Left ventricle myocardium inferior (tissue), 1 donor: ENCODE measurements around the gene MFAP2. TPM values are rescaled to one million over a fixed set of nuclear protein-coding genes. Genes with fewer than 3 reads are reported as not detected.

Experiments
- DNase-seq: peaks from one replicate; pipeline ENCODE4 v3.0.0-alpha.2; 2020
- H3K27ac ChIP-seq: fragments of 200-600 bp; replicated peaks from 2 replicates; pipeline ENCODE4 v1.8.0; 2021
- H3K27me3 ChIP-seq: fragments of 200-600 bp; 2 replicates; pipeline ENCODE4 v1.8.0; 2021; ENCODE audit warnings: low read depth
- H3K36me3 ChIP-seq: fragments of 200-600 bp; 2 replicates; pipeline ENCODE4 v1.8.0; 2021
- H3K4me1 ChIP-seq: fragments of 200-600 bp; 2 replicates; pipeline ENCODE4 v1.8.0; 2021
- H3K4me3 ChIP-seq: fragments of 200-600 bp; 2 replicates; pipeline ENCODE4 v1.8.0; 2021; ENCODE audit warnings: mild to moderate bottlenecking, moderate library complexity
- H3K9me3 ChIP-seq: fragments of 200-600 bp; replicated peaks from 2 replicates; pipeline ENCODE4 v1.8.0; 2021
- CTCF ChIP-seq: fragments of 200-600 bp; IDR thresholded peaks from 2 replicates; pipeline ENCODE4 v1.8.0; 2021; ENCODE audit warnings: antibody characterized with exemption, mild to moderate bottlenecking, borderline replicate concordance
- intact Hi-C: fragments of 100-400 bp; cut with micrococcal nuclease; formaldehyde crosslinking; loops from one replicate; pipeline ENCODE4 v1.11.0; 2022
- total RNA-seq: library from RNA; stranded (reverse); fragmentation: NEBNext Ultra II Directional; extraction: Animal tissue kit (Norgen Biotek cat#: 25700); gene quantifications from one replicate; pipeline ENCODE4 v1.2.1, GENCODE V29; 2021
- donor health status: DM: no; HTN: yes; CAD: no; lungs with severe emphysema.

MFAP2 gene
- total RNA-seq, 1 donor from 2014 or later = 3.0 TPM

GRCh38 chr1:16970132-16970910, 10.1 kb downstream of the MFAP2 start:
- H3K4me3 ChIP-seq = no peak overlapping the region
- no peak for TF ChIP-seq CTCF
- no peaks in the 10 kb centered on the region for H3K9me3 ChIP-seq
- H3K27ac ChIP-seq = no peak overlapping the region
- H3K4me1 ChIP-seq = peaks cover 17% of the 10 kb centered on the region
- no peak for DNase-seq
- H3K27me3 ChIP-seq = no peaks in the 10 kb centered on the region
- H3K36me3 ChIP-seq = peaks cover 18% of the 10 kb centered on the region
- intact Hi-C loops = no loop called here

- Histone ChIP-seq H3K36me3 (peaks cover 18% of the 10 kb centered on the region), H3K27me3 (no peaks in the 10 kb centered on the region), H3K4me3 (no peak overlapping the region), H3K9me3 (no peaks in the 10 kb centered on the region), H3K27ac (no peak overlapping the region), H3K4me1 (peaks cover 14% of the 10 kb centered on the region)
- intact Hi-C loops = no loop called here
- no peak for TF ChIP-seq CTCF
- no peak for DNase-seq
These were observed 10.8 kb downstream of the MFAP2 start for GRCh38 chr1:16969651-16970050.

GRCh38 chr1:16969057-16969611, 11.3 kb downstream of the MFAP2 start:
- Histone ChIP-seq H3K27me3 (no peaks in the 10 kb centered on the region), H3K36me3 (peaks cover 18% of the 10 kb centered on the region), H3K27ac (no peak overlapping the region), H3K9me3 (no peaks in the 10 kb centered on the region), H3K4me3 (no peak overlapping the region), H3K4me1 (peaks cover 14% of the 10 kb centered on the region)
- no peak for TF ChIP-seq CTCF
- no peak for DNase-seq
- intact Hi-C loops = no loop called here

- Histone ChIP-seq H3K36me3 (peaks cover 18% of the 10 kb centered on the region), H3K4me1 (peaks cover 17% of the 10 kb centered on the region), H3K27ac (no peak overlapping the region), H3K4me3 (no peak overlapping the region), H3K9me3 (no peaks in the 10 kb centered on the region), H3K27me3 (no peaks in the 10 kb centered on the region)
- TF ChIP-seq CTCF = no peak
- no peak for DNase-seq
- intact Hi-C loops = no loop called here
These were observed 12.0 kb downstream of the MFAP2 start for GRCh38 chr1:16968372-16968771.

GRCh38 chr1:16967962-16968361, 12.5 kb downstream of the MFAP2 start:
- Histone ChIP-seq H3K9me3 (no peaks in the 10 kb centered on the region), H3K4me3 (no peak overlapping the region), H3K36me3 (peaks cover 18% of the 10 kb centered on the region), H3K27ac (no peak overlapping the region), H3K4me1 (peaks cover 17% of the 10 kb centered on the region), H3K27me3 (no peaks in the 10 kb centered on the region)
- TF ChIP-seq CTCF = no peak
- intact Hi-C loops = no loop called here
- no peak for DNase-seq
